ENCODE results near the gene ATG5.

Gene ATG5
- 31.0 reads per million, percentile 57 among the genes with 10 or more reads in this experiment for total RNA-seq

DNA sequence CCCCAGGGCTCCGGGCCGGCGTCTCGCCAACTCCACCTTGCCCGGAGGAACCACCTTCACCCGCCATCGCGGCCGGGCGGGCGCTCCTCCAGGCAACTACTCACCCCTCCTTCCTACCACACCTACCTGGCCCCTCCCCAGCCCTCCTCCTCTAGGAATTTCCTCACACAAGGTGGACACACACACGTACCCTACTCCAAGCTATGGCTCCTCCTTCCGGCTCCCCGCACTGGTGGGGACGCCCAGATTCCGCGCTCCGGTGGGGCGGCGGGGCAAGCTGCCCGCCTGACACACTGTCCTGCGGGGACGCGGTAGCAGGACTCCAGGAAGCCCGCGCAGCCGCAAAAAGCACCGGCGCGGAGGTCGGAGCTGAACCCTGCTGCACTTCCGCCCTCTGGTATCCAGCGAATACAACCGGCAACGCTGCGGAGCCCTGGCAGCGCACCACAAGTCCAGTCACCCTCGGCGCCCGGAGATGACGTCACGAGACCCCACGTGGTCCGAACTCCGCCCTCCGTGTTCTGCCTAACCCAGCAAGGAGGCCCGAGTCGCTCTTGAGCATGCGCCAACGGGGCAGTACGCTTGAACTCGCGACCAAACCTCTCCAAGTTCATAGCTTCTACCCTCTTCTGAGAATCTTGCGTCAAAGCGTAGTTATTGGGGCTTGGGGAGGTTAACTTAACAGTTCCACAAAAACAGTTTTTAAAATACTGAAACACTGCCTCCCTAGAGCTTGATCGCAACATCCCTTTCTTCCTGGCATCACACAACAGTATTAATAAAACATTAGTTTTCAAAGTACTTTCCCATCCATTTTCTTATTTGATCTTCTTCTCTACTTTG, at the start of gene ATG5:
ATG5 (minus strand) TSS at position 425 of the 843 bp plus-strand sequence. CDS start 9,552 bp downstream, outside the sequence.
- peak; percentile 100 for DNase-seq

DNA sequence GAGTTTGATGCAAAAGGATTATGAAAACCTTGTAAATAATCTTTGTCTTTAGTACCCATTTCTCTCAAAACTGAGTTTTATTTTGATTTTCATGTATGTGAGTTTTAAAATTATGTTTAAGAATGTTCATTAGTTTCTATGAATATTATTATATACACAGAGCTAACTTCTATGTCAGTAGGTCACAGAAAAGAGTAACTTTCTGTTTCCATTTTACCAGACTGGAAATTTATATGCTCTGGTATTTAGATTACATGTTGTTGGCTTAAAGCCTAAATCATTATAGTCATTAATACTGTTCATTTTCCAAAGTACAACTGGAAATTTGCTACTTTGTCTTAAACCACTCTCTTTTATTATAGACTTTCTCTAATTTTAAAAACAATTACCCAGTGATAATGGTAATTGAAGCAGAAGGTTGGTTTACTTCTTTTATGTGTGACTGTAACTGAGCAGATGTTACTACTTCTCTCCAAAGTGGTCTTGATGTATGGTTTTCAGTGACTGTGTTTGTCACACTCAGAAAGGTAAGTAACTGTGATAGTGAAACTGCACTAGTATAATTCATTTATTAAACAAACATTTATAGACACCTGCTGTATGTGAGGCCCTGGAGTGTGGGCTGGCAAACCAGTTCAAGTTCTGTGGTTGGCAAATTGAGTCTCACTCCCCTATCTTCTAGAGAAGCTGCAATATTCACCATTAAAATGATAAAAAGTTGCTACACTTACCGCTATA, 48.1 kb upstream of the ATG5 start:
- DNase-seq, result no peak

DNA sequence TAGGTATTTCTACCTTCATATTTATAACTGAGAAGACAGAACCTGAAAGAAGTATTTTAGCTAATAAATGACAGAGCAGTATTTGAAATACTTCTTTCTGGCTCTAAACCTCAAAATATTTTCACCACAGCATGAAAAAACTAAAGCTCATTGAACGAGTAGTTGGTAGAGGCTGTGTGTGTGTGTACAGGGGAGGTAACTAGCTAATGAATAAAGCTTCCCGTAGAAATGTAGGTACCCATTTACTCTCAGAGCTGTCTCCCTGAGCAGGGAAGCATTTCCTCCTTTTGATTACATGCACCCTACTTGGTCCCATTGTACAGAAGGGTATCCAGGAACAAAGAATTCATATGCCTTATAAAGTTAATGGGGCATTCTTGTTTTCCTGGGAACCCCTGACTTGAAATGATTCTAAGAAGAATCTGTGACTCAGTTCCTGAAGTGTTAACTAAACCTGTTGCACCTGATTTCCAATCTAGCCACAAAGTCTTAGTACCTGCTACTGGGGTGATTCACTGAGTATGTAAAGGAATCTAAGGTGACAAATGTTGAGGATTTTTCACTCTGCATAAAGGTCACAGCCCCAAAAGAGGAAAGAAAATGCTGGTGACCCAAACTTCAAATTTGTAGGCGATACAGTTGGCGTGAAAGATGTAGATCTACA, 47.4 kb upstream of the ATG5 start:
- DNase-seq, result no peak

DNA sequence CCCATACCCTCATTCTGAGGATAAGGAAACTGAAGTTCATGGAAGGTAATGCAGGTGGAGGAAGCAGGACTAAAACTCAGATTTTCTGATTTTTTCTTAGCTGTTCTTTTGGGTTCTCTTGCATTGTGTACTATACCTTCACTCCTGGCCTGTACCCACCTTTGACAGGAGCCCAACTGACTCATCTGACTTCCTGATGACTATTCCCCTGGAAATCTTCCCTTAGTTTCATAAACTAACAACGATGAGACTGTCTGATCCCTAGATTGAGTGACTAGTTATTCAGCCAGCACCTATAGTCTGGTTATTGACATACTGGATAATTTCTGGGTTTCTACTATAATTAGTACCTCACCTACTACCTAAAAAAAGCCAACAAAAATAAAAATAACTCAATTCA, 45.1 kb upstream of the ATG5 start:
- no peak for DNase-seq

DNA sequence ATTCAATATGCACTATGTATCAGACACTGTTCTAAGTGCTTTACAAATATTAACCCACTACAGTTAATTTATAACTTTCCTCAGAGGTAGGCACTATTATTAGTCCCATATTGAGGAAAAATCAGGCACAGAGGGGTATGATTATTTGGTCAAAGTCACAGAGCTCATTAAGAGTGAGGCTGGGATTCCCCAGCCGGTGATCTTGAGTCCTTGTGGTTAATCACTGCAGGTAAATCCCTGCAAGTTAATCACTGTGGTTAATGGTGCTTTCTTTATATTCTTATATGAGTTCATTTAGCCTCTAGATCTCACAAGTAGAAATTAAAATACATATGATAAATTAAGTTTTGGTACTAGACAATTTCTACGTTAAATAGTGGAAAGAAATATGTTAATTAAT, 44.2 kb upstream of the ATG5 start:
- no peak for DNase-seq

DNA sequence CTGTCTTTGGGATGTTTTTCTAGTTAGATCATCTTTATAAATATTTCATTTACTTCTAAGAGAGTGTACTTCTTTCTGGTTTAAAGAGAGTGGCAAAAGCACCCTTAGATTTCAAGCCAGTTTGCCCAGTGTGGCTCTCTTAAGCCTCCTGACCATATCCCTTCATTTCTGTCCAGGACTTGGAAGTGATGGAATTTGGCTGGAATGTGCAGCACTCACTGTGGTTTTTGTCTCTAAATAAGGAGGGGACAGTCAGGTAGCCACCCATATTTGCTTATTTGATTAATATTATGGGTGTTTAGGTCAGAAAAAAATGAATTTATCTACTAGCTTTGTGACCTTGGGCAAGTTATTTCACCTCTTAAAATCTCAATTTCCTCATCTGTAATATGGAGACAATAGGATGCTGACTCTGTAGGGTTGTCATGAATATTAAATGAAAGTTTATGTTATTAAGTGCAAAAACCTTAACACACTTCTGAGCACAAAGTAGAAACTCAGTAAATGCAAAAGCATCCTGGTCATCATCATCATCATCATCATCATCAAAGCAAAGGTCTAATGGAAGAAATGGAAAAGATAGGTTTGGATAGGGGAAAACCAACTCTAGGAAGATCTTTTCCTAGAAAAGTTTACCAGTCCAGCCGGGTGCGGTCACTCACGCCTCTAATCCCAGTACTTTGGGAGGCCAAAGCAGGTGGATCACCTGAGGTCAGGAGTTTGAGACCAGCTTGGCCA, 38.0 kb upstream of the ATG5 start:
- no peak for DNase-seq

DNA sequence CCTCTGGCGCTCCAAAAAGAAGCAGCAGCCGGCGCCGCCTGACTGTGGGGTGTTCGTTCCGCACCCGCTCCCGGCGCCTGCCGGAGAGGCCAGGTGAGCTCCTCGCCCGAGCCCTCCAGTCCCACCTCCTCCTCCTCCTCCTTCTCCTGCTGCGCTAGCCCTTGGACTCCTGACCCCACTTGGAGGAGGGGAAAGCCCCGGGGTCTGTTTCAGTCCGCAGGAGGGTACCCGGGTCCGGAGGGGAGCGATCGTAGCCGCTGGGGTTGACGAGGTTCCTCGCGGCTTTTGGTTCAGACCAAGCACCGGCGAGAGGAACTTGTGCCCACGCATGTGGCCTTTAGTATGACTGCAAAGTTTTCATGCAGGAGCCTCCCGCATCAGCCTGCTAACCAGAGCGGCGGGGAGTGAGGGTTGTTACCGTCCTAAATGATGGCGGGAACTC, 35.5 kb upstream of the ATG5 start:
- DNase-seq, result peak; percentile 4

DNA sequence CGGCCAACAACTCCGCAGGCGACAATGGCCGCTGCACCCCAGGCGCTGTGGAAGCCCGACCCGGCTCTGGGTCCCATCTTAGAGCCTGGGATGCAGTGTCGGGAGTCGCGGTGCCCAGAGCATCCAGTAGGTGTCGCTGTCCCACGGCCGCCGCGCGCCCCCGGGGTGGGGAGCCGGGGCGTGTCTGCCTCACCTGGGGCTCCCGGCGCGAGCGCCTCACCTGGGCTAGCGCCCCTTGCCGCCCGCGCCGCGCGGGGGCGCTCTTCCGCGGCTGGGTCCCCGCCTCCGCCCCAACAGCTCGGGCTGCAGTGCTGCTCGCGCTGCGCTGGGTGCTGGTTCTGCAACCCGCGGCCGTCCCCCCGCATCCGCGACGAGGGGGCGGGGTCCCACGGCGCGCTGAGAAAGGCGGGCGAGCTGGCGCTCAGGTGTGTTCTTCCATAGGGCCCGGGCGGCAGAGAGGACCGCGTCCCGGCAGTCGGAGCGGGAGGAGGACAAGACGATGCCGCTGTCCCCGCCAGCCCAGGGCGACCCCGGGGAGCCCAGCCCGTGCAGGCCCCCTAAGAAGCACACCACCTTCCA, 34.9 kb upstream of the ATG5 start, which contains the start of gene CRYBG1:
CRYBG1 (plus strand) TSS at position 308 of the 579 bp plus-strand sequence; CDS start at position 500, 192 bp downstream.
- DNase-seq, result peak; percentile 62

DNA sequence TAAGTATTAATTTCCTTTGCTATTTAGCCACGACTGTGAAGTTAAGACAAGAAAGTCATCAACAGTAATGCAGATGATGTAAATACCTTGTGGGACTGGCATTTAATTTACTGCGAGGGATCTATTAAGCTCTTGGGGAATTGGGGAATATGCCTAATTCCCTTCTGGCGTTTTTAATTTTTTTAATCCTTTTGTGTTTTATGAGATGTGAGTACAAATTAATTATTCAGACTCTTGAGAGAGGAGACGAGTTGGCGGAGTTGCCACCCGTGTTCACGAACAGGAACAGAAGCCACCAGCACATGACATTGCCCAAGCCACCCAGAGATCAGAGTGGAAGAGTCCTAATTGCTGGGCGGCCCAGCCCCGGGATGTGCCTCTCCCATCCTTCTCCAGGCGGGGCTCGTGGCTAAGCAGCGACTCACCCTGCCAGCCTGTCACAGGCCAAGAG, 34.4 kb upstream of the ATG5 start:
- DNase-seq, result no peak

DNA sequence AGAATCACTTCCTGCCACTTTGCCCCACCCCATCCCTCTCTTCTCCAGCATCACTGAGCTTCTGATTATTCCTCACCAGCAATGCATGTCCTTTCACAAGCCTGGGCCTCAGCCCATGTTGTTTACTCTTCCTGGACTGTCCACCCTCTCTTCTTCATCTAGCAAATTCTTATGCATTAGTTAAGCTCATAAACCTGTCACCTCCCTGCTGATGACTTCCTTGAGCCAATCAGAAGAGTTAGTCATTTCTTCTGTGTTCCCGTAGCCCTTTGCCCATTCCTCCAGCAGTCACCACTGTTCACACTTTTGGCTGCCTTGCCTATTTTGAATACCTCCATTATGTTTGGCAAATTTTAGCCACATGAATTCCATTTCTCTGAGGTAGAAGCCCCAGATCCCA, 30.8 kb upstream of the ATG5 start:
- DNase-seq, result no peak

DNA sequence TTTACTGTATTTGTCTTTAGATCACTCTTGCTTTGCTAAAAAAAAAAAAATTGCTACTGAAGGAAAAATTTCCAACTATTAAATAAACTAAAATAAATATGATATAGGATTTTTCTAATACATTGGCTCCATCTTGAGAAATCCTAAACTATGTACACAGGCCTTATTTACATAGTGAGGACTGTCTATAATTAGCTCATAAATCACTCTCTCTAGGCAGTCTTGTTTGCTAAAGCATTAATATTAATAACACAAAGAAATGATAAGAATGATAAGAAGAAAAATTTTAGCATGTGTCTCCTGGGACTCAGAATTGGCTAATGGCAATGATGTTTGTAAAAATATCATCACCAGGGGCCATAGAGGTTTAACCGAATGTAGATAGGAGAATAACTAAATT, 21.7 kb upstream of the ATG5 start:
- no peak for DNase-seq

DNA sequence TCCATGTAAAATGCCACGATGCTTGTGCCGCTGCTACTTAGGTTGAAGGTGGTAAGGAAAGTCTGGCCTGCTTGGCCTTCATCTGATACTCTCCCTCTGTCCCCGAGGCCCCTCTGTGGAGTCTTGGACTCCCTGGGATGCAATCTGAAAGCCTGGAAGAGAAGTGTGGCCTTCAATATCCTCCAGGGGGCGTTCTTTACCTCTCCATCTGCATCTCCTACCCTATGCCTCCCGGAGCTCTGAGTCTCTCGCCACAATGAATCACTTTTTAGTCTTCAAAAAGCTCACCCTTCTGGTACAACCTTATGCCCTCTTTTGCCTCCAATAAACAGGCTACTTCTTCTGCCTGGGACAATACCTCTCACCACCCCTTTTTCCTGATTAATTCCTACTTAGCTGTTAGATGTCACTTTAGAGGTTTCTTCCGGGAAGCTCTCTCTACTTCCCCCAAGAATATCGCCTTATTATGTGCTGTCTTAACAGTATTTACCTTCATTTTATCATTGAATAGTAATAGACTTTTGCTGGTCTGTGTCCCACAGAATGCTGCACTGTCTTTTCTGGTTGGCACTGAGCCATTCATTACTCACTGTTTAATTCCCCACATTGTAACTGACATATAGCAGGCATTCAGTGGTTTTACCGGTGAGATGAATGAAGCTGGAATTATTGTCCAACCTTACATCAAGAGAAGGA, 13.9 kb upstream of the ATG5 start:
- DNase-seq, result peak; percentile 26

DNA sequence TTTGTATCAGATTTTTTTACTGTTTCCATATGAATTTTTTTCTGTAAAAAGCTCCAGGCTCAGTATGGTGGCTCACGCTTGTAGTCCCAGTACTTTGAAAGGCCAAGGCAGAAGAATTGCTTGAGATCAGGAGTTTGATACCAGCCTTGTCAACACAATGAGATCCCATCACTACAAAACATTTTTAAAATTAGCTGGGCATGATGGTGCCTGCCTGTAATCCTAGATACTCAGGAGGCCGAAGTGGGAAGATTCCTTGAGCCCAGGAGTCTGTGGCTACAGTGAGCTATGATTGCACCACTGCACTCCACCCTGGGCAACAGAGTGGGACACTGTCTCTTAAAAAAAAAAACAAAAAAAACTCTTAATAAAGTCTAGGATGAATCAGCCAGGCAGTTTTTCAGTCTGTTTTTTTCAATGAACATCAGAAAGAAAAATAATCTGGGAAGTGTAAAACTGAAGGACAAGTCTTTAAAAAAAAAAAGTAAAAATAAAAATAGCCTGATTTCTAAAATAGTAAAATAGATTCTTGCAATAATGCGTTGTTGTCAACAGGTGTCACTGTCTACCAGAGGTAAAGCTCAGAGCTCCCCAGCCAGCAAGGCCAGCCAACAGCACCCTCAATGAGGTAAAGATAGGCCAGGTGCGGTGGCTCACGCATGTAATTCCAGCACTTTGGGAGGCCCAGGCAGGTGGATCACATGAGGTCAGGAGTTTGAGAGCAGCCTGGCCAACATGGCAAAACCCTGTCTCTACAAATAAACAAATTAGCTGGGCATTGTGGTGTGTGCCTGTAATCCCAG, 9.3 kb upstream of the ATG5 start:
- DNase-seq, result peak; percentile 34

DNA sequence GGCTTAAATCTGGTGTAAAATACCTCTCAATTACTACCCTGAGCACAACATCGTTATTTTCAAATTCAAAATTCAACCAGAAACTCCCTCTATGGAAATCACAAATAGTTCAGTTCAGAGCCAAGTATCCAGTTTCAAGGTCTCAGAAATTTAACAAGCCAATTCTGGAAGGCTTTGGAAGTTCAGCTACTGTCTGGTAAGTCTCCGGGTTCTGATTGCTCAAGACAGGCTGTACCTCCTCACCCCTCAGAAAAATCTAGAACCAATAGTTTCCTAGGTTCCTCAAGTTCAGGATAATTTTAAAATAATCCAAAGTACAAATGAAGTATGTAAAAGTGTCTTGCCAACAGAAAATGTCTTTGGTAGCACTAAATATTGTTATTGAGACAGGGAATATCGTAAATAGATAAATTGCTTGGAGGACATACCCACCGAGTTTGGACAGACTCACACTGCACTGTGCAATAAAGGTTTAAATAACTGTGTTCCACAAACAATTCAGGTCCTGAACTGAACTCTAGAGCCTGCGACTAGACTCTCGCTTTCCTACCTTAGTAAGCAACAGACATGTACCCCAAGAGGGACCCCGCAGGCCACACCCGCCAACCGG, 729 bp downstream of the ATG5 start:
- no peak for DNase-seq

DNA sequence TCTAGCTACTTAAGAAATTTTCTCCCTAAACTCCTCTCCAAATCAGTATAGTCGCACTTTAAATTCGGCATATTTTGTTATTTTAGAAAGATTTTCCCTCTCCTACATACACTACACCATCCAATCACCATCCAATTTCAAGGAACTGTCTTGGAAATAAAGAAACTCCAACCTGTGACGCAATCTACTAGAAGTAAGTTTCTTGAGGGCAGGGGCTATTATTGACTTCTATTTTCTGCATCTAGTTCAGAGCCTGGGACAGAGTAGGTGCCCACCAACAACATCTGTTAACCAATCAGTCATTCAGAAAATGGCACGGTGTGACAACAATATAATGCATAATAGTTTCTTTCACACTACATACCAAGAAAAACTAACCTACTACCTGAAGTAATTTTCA, 3.6 kb downstream of the ATG5 start:
- DNase-seq, result no peak

DNA sequence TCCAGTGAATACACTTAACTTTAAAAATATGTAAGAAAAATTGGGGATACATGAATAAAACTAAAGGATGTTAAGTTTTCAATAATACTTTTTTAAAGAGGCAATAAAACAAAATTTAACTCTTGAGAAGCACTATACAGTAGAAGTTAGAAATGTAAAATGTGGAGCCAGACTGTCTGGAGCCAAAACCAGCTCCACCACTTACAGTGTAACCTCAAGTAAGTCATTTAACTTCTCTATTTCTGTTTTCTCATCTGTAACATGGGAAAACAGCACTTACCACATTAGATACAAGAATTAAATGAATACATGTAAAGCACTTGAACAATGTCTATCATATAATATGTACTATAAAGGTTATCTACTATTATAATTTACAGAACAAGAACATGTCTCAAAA, 6.7 kb downstream of the ATG5 start:
- no peak for DNase-seq

DNA sequence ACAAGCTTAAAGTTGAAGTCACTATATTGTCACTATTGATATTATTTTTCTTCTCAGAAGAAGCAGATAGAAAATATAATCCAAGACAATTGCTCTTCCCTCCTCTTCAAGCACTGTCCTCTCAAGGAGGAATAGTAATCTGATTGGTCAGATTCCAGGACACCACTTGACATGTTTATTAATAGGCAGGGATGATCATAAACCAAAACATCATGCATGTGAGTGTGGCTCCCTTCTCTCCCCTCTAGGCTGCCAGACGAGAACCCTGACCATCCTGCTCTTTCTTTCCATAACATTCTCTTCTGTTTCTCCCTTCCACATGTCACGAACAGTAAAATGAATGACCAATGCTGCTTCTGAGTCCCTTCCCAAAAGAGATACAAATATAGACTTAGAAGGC, 7.5 kb downstream of the ATG5 start:
- DNase-seq, result no peak

DNA sequence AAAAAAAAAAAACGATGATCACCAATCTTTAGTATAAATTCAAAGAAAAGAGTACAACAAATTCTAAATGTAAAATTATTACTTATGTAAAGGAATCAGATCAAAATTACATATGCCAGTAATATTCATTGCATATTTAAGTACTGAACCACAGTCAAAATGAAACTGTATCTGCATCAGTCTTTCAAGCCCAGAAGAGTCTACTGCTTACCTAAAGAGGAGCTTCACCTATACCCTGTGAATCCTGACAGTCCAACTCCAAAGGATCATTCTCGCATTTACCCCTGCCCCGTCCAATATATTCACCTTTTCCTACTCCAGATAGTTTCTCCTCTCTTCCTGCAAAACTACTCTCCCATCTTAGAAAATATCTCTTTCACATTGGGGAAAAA, 9.2 kb downstream of the ATG5 start:
- DNase-seq, result no peak

DNA sequence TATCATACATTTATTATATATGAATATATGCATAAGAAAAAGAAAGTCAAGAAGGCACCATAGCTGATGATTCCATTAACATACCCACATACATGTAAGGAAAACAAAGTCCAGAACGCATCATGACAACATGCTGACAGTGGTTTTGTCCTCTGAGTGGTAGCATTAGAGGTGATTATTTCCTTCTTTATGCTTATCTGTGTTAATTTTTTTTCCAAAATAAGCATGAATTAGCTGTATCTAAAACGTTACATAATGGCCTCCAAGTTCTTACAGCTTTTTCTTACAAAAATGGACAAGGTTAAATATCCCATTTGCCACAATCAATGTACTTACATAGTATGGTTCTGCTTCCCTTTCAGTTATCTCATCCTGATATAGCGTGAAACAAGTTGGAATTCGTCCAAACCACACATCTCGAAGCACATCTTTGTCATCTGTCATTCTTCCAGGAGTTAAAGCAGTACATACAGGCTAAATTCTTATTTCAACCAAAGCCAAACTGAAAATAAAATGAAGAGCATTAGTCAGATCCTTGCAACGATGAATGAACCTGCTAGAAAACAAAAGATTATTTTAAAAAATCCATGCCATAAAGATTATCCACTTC, 9.7 kb downstream of the ATG5 start:
- DNase-seq, result no peak

All from effector CD4-positive, alpha-beta T cell (primary cell).